Breast epithelium (tissue), 4 donors: ENCODE results near the gene ASAP2. TPM values are rescaled to one million over a fixed set of nuclear protein-coding genes. Genes with fewer than 3 reads are reported as not detected.

Experiments
- DNase-seq, 2 donors: peaks; one replicate each; pipeline ENCODE4 v3.0.0-alpha.2; 2019; ENCODE audit warnings: low spot score in 2 of 2
- H3K27ac ChIP-seq, 2 donors: fragments of 200-600 bp; sonication (generic) in 1 of 2; one replicate each; pipeline ENCODE4 v1.5.1; 2016 to 2019; ENCODE audit warnings: mild to moderate bottlenecking in 1 of 2
- H3K27me3 ChIP-seq, 2 donors: fragments of 200-600 bp; sonication (generic) in 1 of 2; one replicate each; pipeline versions ENCODE4 v1.5.1 to v1.6.0; 2017 to 2019; ENCODE audit warnings: control low read depth in 1 of 2, mild to moderate bottlenecking in 1 of 2
- H3K36me3 ChIP-seq: fragments of 200-600 bp; one replicate; pipeline ENCODE4 v1.5.1; 2019
- H3K4me1 ChIP-seq, 2 donors: fragments of 200-600 bp; sonication (generic); one replicate each; pipeline ENCODE4 v1.5.1; 2016 to 2019; ENCODE audit warnings: control low read depth in 1 of 2
- H3K4me3 ChIP-seq, 3 donors: fragments of 200-600 bp; sonication (generic); 1 replicate in 2 of 3; 2 replicates in 1 of 3; pipeline ENCODE4 v1.5.1; 2016 to 2019; ENCODE audit warnings: mild to moderate bottlenecking in 3 of 3, moderate library complexity in 2 of 3
- H3K9me3 ChIP-seq, 2 donors: fragments of 200-600 bp; sonication (generic) in 1 of 2; one replicate each; pipeline ENCODE4 v1.5.1; 2016 to 2019; ENCODE audit warnings: control low read depth in 1 of 2
- CTCF ChIP-seq, 3 donors: fragments of 450-650 bp; IDR thresholded peaks; one replicate each; pipeline ENCODE4 v1.5.1; 2016 to 2017; ENCODE audit warnings: antibody characterized with exemption in 3 of 3, mild to moderate bottlenecking in 3 of 3, moderate library complexity in 3 of 3
- POLR2A ChIP-seq: fragments of 450-650 bp; IDR thresholded peaks from one replicate; pipeline ENCODE4 v1.6.1; 2016; ENCODE audit warnings: antibody characterized with exemption, mild to moderate bottlenecking, moderate library complexity
- POLR2AphosphoS5 ChIP-seq, 3 donors: sonication (generic); formaldehyde crosslinking; IDR thresholded peaks; one replicate each; pipeline ENCODE4 v1.6.1; 2017; ENCODE audit warnings: antibody characterized with exemption in 3 of 3
- intact Hi-C: fragments of 100-400 bp; cut with DNase I; formaldehyde crosslinking; loops from one replicate; pipeline ENCODE4 v1.15.1; 2023; ENCODE audit warnings: low total_unique reads
- total RNA-seq, 3 donors: library from RNA; depleted of rRNA; stranded (reverse); fragments of >200 nt; gene quantifications; one replicate each; pipeline ENCODE4 v1.1.0, GENCODE V29; 2016

Gene ASAP2
- total RNA-seq, 3 donors from 2014 or later: 14.5 to 24.2 (median 21.0) TPM

GRCh38 chr2:9256570-9257043 is 50.0 kb downstream of the ASAP2 start:
- Histone ChIP-seq H3K4me3 (no peak overlapping the region), H3K27me3 (no peaks in the 10 kb centered on the region), H3K9me3 (no peaks in the 10 kb centered on the region), H3K36me3 (no peaks in the 10 kb centered on the region), H3K4me1 (peaks cover 7 to 9% of the 10 kb centered on the region in 2 donors), H3K27ac (peak overlapping the region in 1 of 2 donors; percentile 60)
- DNase-seq: no peak
- intact Hi-C loops: no loop called here
- TF ChIP-seq CTCF (IDR thresholded peaks at IDR 0.05): no peak
- peak in 1 of 3 donors; percentile 18 for TF ChIP-seq POLR2AphosphoS5 (IDR thresholded peaks at IDR 0.05)

GRCh38 chr2:9258501-9258900 is 51.9 kb downstream of the ASAP2 start:
- H3K9me3 ChIP-seq: no peaks in the 10 kb centered on the region
- TF ChIP-seq CTCF (IDR thresholded peaks at IDR 0.05): no peak
- TF ChIP-seq POLR2A: no peak
- TF ChIP-seq POLR2AphosphoS5 (IDR thresholded peaks at IDR 0.05): no peak
- peaks cover 0 to 9% of the 10 kb centered on the region in 2 donors for H3K4me1 ChIP-seq
- H3K4me3 ChIP-seq: peak overlapping the region in 1 of 3 donors; percentile 15
- intact Hi-C loops: no loop called here
- no peaks in the 10 kb centered on the region for H3K36me3 ChIP-seq
- peak overlapping the region; percentile 72 to 85 for H3K27ac ChIP-seq
- no peak for DNase-seq
- no peaks in the 10 kb centered on the region for H3K27me3 ChIP-seq

- peak overlapping the region; percentile 72 to 85 for H3K27ac ChIP-seq
- intact Hi-C loops: no loop called here
- H3K4me1 ChIP-seq: peaks cover 0 to 9% of the 10 kb centered on the region in 2 donors
- H3K36me3 ChIP-seq: no peaks in the 10 kb centered on the region
- no peaks in the 10 kb centered on the region for H3K9me3 ChIP-seq
- no peaks in the 10 kb centered on the region for H3K27me3 ChIP-seq
- DNase-seq: no peak
- TF ChIP-seq POLR2AphosphoS5 (IDR thresholded peaks at IDR 0.05) (no peak), POLR2A (no peak), CTCF (IDR thresholded peaks at IDR 0.05) (no peak)
- H3K4me3 ChIP-seq: peak overlapping the region in 1 of 3 donors; percentile 15
Observed at GRCh38 chr2:9258953-9259399, 52.4 kb downstream of the ASAP2 start.

GRCh38 chr2:9260464-9260918 is 53.9 kb downstream of the ASAP2 start:
- TF ChIP-seq POLR2A (no peak), CTCF (IDR thresholded peaks at IDR 0.05) (no peak), POLR2AphosphoS5 (IDR thresholded peaks at IDR 0.05) (no peak)
- Histone ChIP-seq H3K36me3 (no peaks in the 10 kb centered on the region), H3K27me3 (no peaks in the 10 kb centered on the region), H3K4me3 (no peak overlapping the region), H3K4me1 (peaks cover 0 to 9% of the 10 kb centered on the region in 2 donors), H3K9me3 (no peaks in the 10 kb centered on the region), H3K27ac (peak overlapping the region; percentile 72 to 85)
- no peak for DNase-seq
- intact Hi-C loops: no loop called here

- intact Hi-C loops: no loop called here
- no peak for DNase-seq
- TF ChIP-seq POLR2A: no peak
- TF ChIP-seq POLR2AphosphoS5 (IDR thresholded peaks at IDR 0.05): no peak
- no peak for TF ChIP-seq CTCF (IDR thresholded peaks at IDR 0.05)
- Histone ChIP-seq H3K36me3 (no peaks in the 10 kb centered on the region), H3K27ac (peak overlapping the region; percentile 72 to 85), H3K27me3 (no peaks in the 10 kb centered on the region), H3K9me3 (no peaks in the 10 kb centered on the region), H3K4me3 (no peak overlapping the region), H3K4me1 (peaks cover 0 to 9% of the 10 kb centered on the region in 2 donors)
Observed at GRCh38 chr2:9261231-9261883, 54.7 kb downstream of the ASAP2 start.
